ENCODE measurements around the gene C2CD2. TPM values are rescaled to one million over a fixed set of nuclear protein-coding genes. Genes with fewer than 3 reads are reported as not detected.

The C2CD2 gene
- 10 to 100 TPM; 26.3 to 28.7 TPM for total RNA-seq
- 8.9 TPM for polyA plus RNA-seq (2013, experiment 1 of 2)
- 7.2 TPM for polyA plus RNA-seq (2013, experiment 2 of 2)
- long read RNA-seq, experiment 1, full-length matches to known transcripts: 2 of 13 reads
- long read RNA-seq, experiment 1, partial matches to known transcripts: 0 of 13 reads
- long read RNA-seq, experiment 1, other reads (novel, unspliced or antisense): 11 of 13 reads
- long read RNA-seq, experiment 2, full-length matches to known transcripts: 14 of 33 reads
- long read RNA-seq, experiment 2, partial matches to known transcripts: 5 of 33 reads
- long read RNA-seq, experiment 2, other reads (novel, unspliced or antisense): 14 of 33 reads
- long read RNA-seq, experiment 3, full-length matches to known transcripts: 2 of 7 reads
- long read RNA-seq, experiment 3, partial matches to known transcripts: 0 of 7 reads
- long read RNA-seq, experiment 3, other reads (novel, unspliced or antisense): 5 of 7 reads
- long read RNA-seq, experiment 4: 0 reads

DNA sequence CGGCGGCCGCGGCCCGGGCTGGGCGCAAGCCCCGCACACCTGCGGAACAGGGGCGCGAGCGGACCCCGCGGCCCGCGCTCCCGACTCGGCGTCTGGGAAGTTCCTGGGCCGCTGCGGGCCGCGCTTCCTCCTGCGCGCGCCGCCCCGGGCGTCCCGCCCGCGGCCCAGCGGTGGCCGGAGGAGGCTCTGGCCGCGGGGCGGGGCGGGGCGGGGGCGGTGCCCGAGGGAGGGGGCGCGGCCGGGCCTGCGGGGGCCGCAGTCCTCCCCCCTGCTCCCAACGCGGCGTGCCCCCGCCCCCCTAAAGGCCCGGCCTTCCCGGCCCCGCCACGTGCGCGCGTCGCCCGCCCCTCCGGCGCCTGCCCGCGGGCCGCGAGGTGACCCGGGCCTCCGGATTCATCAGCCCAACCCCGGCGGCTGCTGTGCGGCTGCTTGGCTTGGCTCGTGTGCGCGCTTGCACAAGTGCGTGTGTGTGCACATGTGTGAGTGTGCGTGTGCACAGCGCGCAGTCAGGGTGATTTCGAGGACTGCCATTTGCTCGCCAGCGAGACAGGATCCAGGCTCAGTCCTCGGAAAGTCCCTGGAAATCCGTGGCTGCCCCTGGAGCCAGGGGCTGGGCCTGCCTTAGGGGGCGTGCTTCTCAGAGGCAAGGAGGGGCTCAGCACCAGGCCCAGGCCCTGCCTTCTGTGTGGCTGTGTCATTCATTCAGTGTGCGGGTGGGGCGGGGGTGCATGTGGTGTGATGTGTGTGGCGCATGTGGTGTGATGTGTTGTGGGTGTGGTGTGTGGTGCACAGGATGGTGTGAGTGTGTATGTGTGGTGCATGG lies at the start of gene C2CD2:
Gene C2CD2, minus strand, starts transcription at position 188 of the 823 bp plus-strand sequence. CDS start 370 bp downstream, outside the sequence.
- peaks cover 18% of the 10 kb centered on the region for H3K27me3 Mint-ChIP-seq (ENCODE audit: insufficient read depth)
- no peaks in the 10 kb centered on the region for H3K9me3 Mint-ChIP-seq
- DNase-seq: peak; percentile 89
- Histone ChIP-seq H3K4me3 (ENCODE audit: low read length) (peak within 1 kb of the TSS; percentile 81), H3K36me3 (ENCODE audit: control insufficient read depth, insufficient read depth, low read length) (no peaks in the 10 kb centered on the region), H3K9me3 (ENCODE audit: control insufficient read depth, low read length) (no peaks in the 10 kb centered on the region), H3K27ac (ENCODE audit: low read depth, low read length) (no peak within 1 kb of the TSS), H3K4me1 (ENCODE audit: control insufficient read depth, insufficient read depth, low read length) (peaks cover 19% of the 10 kb centered on the region), H3K27me3 (ENCODE audit: control insufficient read depth, insufficient read depth, low read length, poor library complexity, severe bottlenecking) (peaks cover 20% of the 10 kb centered on the region), H3K9ac (ENCODE audit: extremely low read depth, low read length, poor library complexity, severe bottlenecking) (peak within 1 kb of the TSS; percentile 30)
- peaks cover 29% of the 10 kb centered on the region for H3K4me1 Mint-ChIP-seq
- 9 to 24% methylated on average over 13 to 85 of the region's 85 CpGs for WGBS, 2 experiments (ENCODE audit: insufficient coverage in 1 of 2, insufficient read length in 1 of 2)
- H3K27ac Mint-ChIP-seq: no peak within 1 kb of the TSS
- TF ChIP-seq, protein P1, sequence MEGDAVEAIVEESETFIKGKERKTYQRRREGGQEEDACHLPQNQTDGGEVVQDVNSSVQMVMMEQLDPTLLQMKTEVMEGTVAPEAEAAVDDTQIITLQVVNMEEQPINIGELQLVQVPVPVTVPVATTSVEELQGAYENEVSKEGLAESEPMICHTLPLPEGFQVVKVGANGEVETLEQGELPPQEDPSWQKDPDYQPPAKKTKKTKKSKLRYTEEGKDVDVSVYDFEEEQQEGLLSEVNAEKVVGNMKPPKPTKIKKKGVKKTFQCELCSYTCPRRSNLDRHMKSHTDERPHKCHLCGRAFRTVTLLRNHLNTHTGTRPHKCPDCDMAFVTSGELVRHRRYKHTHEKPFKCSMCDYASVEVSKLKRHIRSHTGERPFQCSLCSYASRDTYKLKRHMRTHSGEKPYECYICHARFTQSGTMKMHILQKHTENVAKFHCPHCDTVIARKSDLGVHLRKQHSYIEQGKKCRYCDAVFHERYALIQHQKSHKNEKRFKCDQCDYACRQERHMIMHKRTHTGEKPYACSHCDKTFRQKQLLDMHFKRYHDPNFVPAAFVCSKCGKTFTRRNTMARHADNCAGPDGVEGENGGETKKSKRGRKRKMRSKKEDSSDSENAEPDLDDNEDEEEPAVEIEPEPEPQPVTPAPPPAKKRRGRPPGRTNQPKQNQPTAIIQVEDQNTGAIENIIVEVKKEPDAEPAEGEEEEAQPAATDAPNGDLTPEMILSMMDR (conservative IDR thresholded peaks at IDR 0.05): peak; percentile 32
- no peaks in the 10 kb centered on the region for H3K36me3 Mint-ChIP-seq (ENCODE audit: low read depth)
- peak within 1 kb of the TSS; percentile 66 for H3K4me3 Mint-ChIP-seq

- Mint-ChIP-seq H3K27me3 (ENCODE audit: insufficient read depth) (no peaks in the 10 kb centered on the region), H3K4me1 (peaks cover 10% of the 10 kb centered on the region), H3K9me3 (peaks cover 3% of the 10 kb centered on the region), H3K4me3 (no peak overlapping the region), H3K36me3 (ENCODE audit: low read depth) (peaks cover 57% of the 10 kb centered on the region), H3K27ac (no peak overlapping the region)
- no peak overlapping the region for H3K27ac ChIP-seq (ENCODE audit: low read depth, low read length)
- no peaks in the 10 kb centered on the region for H3K27me3 ChIP-seq (ENCODE audit: control insufficient read depth, insufficient read depth, low read length, poor library complexity, severe bottlenecking)
- peaks cover 6% of the 10 kb centered on the region for H3K4me1 ChIP-seq (ENCODE audit: control insufficient read depth, insufficient read depth, low read length)
- H3K9me3 ChIP-seq (ENCODE audit: control insufficient read depth, low read length): peaks cover 9% of the 10 kb centered on the region
- H3K9ac ChIP-seq (ENCODE audit: extremely low read depth, low read length, poor library complexity, severe bottlenecking): no peak overlapping the region
- H3K36me3 ChIP-seq (ENCODE audit: control insufficient read depth, insufficient read depth, low read length): peaks cover 69% of the 10 kb centered on the region
- H3K4me3 ChIP-seq (ENCODE audit: low read length): no peak overlapping the region
- 93 to 97% methylated on average over 2 to 4 of the region's 4 CpGs for WGBS, 2 experiments (ENCODE audit: insufficient coverage in 1 of 2, insufficient read length in 1 of 2)
- TF ChIP-seq, protein P1 (conservative IDR thresholded peaks at IDR 0.05): no peak
- no peak for DNase-seq
Observed at GRCh38 chr21:42003051-42003461, 49.2 kb upstream of the C2CD2 start.

- H3K27ac Mint-ChIP-seq: no peak overlapping the region
- peaks cover 56% of the 10 kb centered on the region for H3K36me3 Mint-ChIP-seq (ENCODE audit: low read depth)
Observed at GRCh38 chr21:42002421-42002958, 48.7 kb upstream of the C2CD2 start.

More at GRCh38 chr21:42002421-42002958, 48.7 kb upstream of the C2CD2 start:
- Histone ChIP-seq H3K36me3 (ENCODE audit: control insufficient read depth, insufficient read depth, low read length) (peaks cover 69% of the 10 kb centered on the region), H3K9me3 (ENCODE audit: control insufficient read depth, low read length) (peaks cover 15% of the 10 kb centered on the region), H3K9ac (ENCODE audit: extremely low read depth, low read length, poor library complexity, severe bottlenecking) (no peak overlapping the region), H3K4me3 (ENCODE audit: low read length) (no peak overlapping the region), H3K27me3 (ENCODE audit: control insufficient read depth, insufficient read depth, low read length, poor library complexity, severe bottlenecking) (no peaks in the 10 kb centered on the region), H3K4me1 (ENCODE audit: control insufficient read depth, insufficient read depth, low read length) (peaks cover 6% of the 10 kb centered on the region), H3K27ac (ENCODE audit: low read depth, low read length) (no peak overlapping the region)
- Mint-ChIP-seq H3K27me3 (ENCODE audit: insufficient read depth) (no peaks in the 10 kb centered on the region), H3K4me1 (peaks cover 10% of the 10 kb centered on the region), H3K9me3 (peaks cover 8% of the 10 kb centered on the region), H3K4me3 (no peak overlapping the region)
- DNase-seq: no peak
- WGBS, 2 experiments (ENCODE audit: insufficient coverage in 1 of 2, insufficient read length in 1 of 2): 93 to 96% methylated on average over 12 to 14 of the region's 14 CpGs
- TF ChIP-seq, protein P1 (conservative IDR thresholded peaks at IDR 0.05): no peak
